Measurements from ENCODE around the gene MUSK. TPM values are rescaled to one million over a fixed set of nuclear protein-coding genes. Genes with fewer than 3 reads are reported as not detected.

MUSK gene
- total RNA-seq, 6 donors from 2014 or later = 0.76 to 6.1 (median 3.9) TPM

GRCh38 chr9:110762783-110763182 is 94.2 kb downstream of the MUSK start:
- WGBS, 2 donors = 73 to 75% methylated on average over 2 of the region's 2 CpGs
- Histone ChIP-seq H3K4me1 (no peaks in the 10 kb centered on the region), H3K27me3 (no peaks in the 10 kb centered on the region), H3K9me3 (no peaks in the 10 kb centered on the region), H3K4me3 (no peak overlapping the region), H3K36me3 (no peaks in the 10 kb centered on the region), H3K27ac (no peak overlapping the region)
- DNase-seq = no peak
- no peak for ATAC-seq (ENCODE audit: low FRiP score in 2 of 2)
- no peak for TF ChIP-seq POLR2A (IDR thresholded peaks at IDR 0.05)
- TF ChIP-seq CTCF (IDR thresholded peaks at IDR 0.05) = no peak
- no peak for TF ChIP-seq POLR2AphosphoS5 (IDR thresholded peaks at IDR 0.05)

- TF ChIP-seq CTCF (IDR thresholded peaks at IDR 0.05) = no peak
- Histone ChIP-seq H3K4me3 (no peak overlapping the region), H3K27ac (no peak overlapping the region), H3K36me3 (no peaks in the 10 kb centered on the region), H3K4me1 (no peaks in the 10 kb centered on the region), H3K27me3 (no peaks in the 10 kb centered on the region), H3K9me3 (no peaks in the 10 kb centered on the region)
- no peak for DNase-seq
- ATAC-seq (ENCODE audit: low FRiP score in 2 of 2) = no peak
- 62 to 88% methylated on average over 1 of the region's 1 CpG for WGBS, 2 donors
Measured at GRCh38 chr9:110763568-110763967, 95.0 kb downstream of the MUSK start.

- DNase-seq (no peak), ATAC-seq (ENCODE audit: low FRiP score in 2 of 2) (no peak)
- Histone ChIP-seq H3K36me3 (no peaks in the 10 kb centered on the region), H3K27ac (no peak overlapping the region), H3K4me1 (no peaks in the 10 kb centered on the region), H3K4me3 (no peak overlapping the region), H3K27me3 (no peaks in the 10 kb centered on the region), H3K9me3 (no peaks in the 10 kb centered on the region)
- WGBS, 2 donors = 65 to 70% methylated on average over 3 of the region's 3 CpGs
- TF ChIP-seq CTCF (IDR thresholded peaks at IDR 0.05) (no peak), EP300 (IDR thresholded peaks at IDR 0.05) (no peak), POLR2A (IDR thresholded peaks at IDR 0.05) (no peak), POLR2AphosphoS5 (IDR thresholded peaks at IDR 0.05) (no peak)
Measured at GRCh38 chr9:110764006-110764405, 95.4 kb downstream of the MUSK start.

- Histone ChIP-seq H3K27ac (no peak overlapping the region), H3K4me3 (no peak overlapping the region), H3K27me3 (no peaks in the 10 kb centered on the region), H3K4me1 (no peaks in the 10 kb centered on the region), H3K36me3 (no peaks in the 10 kb centered on the region), H3K9me3 (no peaks in the 10 kb centered on the region)
- WGBS, 2 donors = 87 to 89% methylated on average over 2 of the region's 2 CpGs
- ATAC-seq (ENCODE audit: low FRiP score in 2 of 2) (no peak), DNase-seq (no peak)
- TF ChIP-seq POLR2AphosphoS5 (IDR thresholded peaks at IDR 0.05) (no peak), CTCF (IDR thresholded peaks at IDR 0.05) (no peak), POLR2A (IDR thresholded peaks at IDR 0.05) (no peak), EP300 (IDR thresholded peaks at IDR 0.05) (no peak)
Measured at GRCh38 chr9:110765926-110766325, 97.3 kb downstream of the MUSK start.

- TF ChIP-seq POLR2AphosphoS5 (IDR thresholded peaks at IDR 0.05) = no peak
- TF ChIP-seq POLR2A (IDR thresholded peaks at IDR 0.05) = no peak
- no peak for TF ChIP-seq CTCF (IDR thresholded peaks at IDR 0.05)
- TF ChIP-seq EP300 (IDR thresholded peaks at IDR 0.05) = no peak
- DNase-seq (no peak), ATAC-seq (ENCODE audit: low FRiP score in 2 of 2) (peak; percentile 30 to 96)
- Histone ChIP-seq H3K9me3 (no peaks in the 10 kb centered on the region), H3K36me3 (no peaks in the 10 kb centered on the region), H3K4me1 (no peaks in the 10 kb centered on the region), H3K4me3 (no peak overlapping the region), H3K27ac (no peak overlapping the region), H3K27me3 (no peaks in the 10 kb centered on the region)
- 70 to 71% methylated on average over 6 of the region's 6 CpGs for WGBS, 2 donors
Measured at GRCh38 chr9:110767559-110768063, 99.0 kb downstream of the MUSK start.
